ENCODE data around the gene ZNF559. TPM values are rescaled to one million over a fixed set of nuclear protein-coding genes. Genes with fewer than 3 reads are reported as not detected.

ZNF559 gene
- total RNA-seq, 1 experiment from 2014 or later, result 19.7 TPM

DNA sequence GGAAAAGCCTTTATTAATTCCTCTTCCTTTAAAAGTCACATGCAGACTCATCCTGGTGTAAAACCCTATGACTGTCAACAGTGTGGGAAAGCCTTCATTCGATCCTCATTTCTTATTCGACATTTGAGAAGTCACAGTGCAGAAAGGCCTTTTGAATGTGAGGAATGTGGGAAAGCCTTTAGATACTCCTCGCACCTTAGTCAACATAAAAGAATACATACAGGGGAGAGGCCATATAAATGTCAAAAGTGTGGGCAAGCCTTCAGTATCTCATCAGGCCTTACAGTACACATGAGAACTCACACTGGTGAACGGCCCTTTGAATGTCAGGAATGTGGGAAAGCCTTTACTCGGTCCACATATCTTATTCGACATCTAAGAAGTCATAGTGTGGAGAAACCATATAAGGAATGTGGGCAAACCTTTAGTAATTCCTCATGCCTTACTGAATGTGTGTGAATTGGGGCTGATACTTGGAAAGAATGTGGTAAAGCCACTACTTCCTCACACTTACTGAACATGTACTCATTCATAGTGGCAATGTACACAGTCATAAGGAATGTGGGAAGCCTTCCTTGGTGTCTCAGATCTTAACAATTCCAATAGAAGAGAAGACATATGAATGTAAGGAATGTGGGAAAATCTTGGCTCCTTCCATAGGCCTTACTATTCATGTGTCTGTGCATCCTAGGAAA, 18.8 kb downstream of the ZNF559 start:
- Histone ChIP-seq H3K4me1 (ENCODE audit: insufficient read depth, low read length) (no peaks in the 10 kb centered on the region), H3K23me2 (ENCODE audit: insufficient read length, low read depth, low read length, poor library complexity, severe bottlenecking) (no peaks in the 10 kb centered on the region), H3K14ac (ENCODE audit: insufficient read depth, low read length) (no peak overlapping the region), H4K5ac (ENCODE audit: insufficient read length, low read depth, low read length) (no peak overlapping the region), H4K91ac (ENCODE audit: insufficient read length, low read depth, low read length) (no peak overlapping the region), H2BK120ac (ENCODE audit: low read depth, low read length, poor library complexity, severe bottlenecking) (no peak overlapping the region), H3K56ac (ENCODE audit: insufficient read length, low read depth, low read length) (no peak overlapping the region), H2BK15ac (ENCODE audit: low read depth, low read length) (no peak overlapping the region), H3K18ac (ENCODE audit: insufficient read length, low read depth, low read length) (no peak overlapping the region), H3K79me1 (ENCODE audit: insufficient read depth, low read depth, low read length, poor library complexity, severe bottlenecking) (no peaks in the 10 kb centered on the region), H2AFZ (ENCODE audit: low read length) (no peak overlapping the region), H4K8ac (replicated peaks; ENCODE audit: insufficient read length, low read depth, low read length) (no peak overlapping the region), H3K27ac (ENCODE audit: insufficient read length, low read depth, low read length) (no peak overlapping the region), H3K4me2 (ENCODE audit: insufficient read depth, insufficient read length, low read length) (no peak overlapping the region), H2BK5ac (ENCODE audit: insufficient read length, low read length) (no peak overlapping the region), H3K23ac (ENCODE audit: insufficient read length, low read depth, low read length) (no peak overlapping the region), H3T11ph (ENCODE audit: low read length) (no peak overlapping the region), H3K27me3 (ENCODE audit: insufficient read depth, low read length) (no peaks in the 10 kb centered on the region), H3K79me2 (ENCODE audit: insufficient read depth, low read length) (no peaks in the 10 kb centered on the region), H2AK5ac (ENCODE audit: insufficient read length, low read length) (no peak overlapping the region), H4K20me1 (ENCODE audit: control insufficient read depth, insufficient read depth, insufficient read length) (no peaks in the 10 kb centered on the region), H3K9ac (ENCODE audit: extremely low read depth, insufficient read length, low read length) (no peak overlapping the region), H3K4ac (ENCODE audit: low read depth, low read length) (no peak overlapping the region), H2BK12ac (ENCODE audit: insufficient read length, low read depth, low read length) (no peak overlapping the region), H2BK20ac (ENCODE audit: low read depth, low read length, poor library complexity, severe bottlenecking) (no peak overlapping the region), H3K9me3 (ENCODE audit: control insufficient read depth, low read depth, low read length) (peaks cover 95% of the 10 kb centered on the region)
- Mint-ChIP-seq H3K27ac (no peak overlapping the region), H3K36me3 (ENCODE audit: insufficient read depth in 1 of 3, low read depth in 3 of 3) (peaks cover 81 to 91% (median 82%) of the 10 kb centered on the region in 3 experiments), H3K27me3 (ENCODE audit: low read depth) (no peaks in the 10 kb centered on the region; the same call in none of the 2 replicates), H3K4me3 (no peak overlapping the region), H3K4me1 (no peaks in the 10 kb centered on the region), H3K9me3 (peaks cover 87 to 96% of the 10 kb centered on the region in 2 experiments)
- no peak for TF ChIP-seq CTCF (conservative IDR thresholded peaks at IDR 0.05)
- no peak for DNase-seq
- WGBS (ENCODE audit: extremely low coverage, insufficient read length, low lambda C conversion rate), result no CpG with 5 or more reads among the region's 6 CpGs

Measured in H9 (cell line).